Naive thymus-derived CD4-positive, alpha-beta T cell (primary cell): ENCODE data around the gene CDYL2. TPM values are rescaled to one million over a fixed set of nuclear protein-coding genes. Genes with fewer than 3 reads are reported as not detected.
"Not testable (repeated sequence)": the region's sequence is repeated elsewhere in the genome, so short reads cannot be mapped to it uniquely, and the experiment has no call there.

Experiments
- ATAC-seq: fragments of 150-1000 bp; cut with Tn5 transposase; 2 replicates; pipeline ENCODE4 v1.10.0; 2021; ENCODE audit warnings: mild to moderate bottlenecking, moderate library complexity
- CTCF ChIA-PET: fragments of 350-600 bp; sonication (Branson Sonifier 250); formaldehyde crosslinking; loops from one replicate; lab custom pipeline; 2021; ENCODE audit warnings: antibody characterized with exemption; lab: Charles Lee
- POLR2A ChIA-PET: fragments of 350-600 bp; sonication (Branson Sonifier 250); formaldehyde crosslinking; loops from one replicate; lab custom pipeline; 2021; ENCODE audit warnings: antibody characterized with exemption, inconsistent platforms; lab: Charles Lee
- DNase-seq, 9 donors: peaks; one replicate each; pipeline versions ENCODE4 v3.0.0 to v3.0.0-alpha.2; 2020 to 2022; ENCODE audit warnings: mixed read lengths in 1 of 9
- H3K27ac ChIP-seq: one replicate; pipeline ENCODE4 v1.7.0; 2013; ENCODE audit warnings: mild to moderate bottlenecking, low read depth, low read length, moderate library complexity
- H3K27me3 ChIP-seq, 2 donors: one replicate each; pipeline ENCODE4 v1.7.0; 2013; ENCODE audit warnings: low read length in 2 of 2, mild to moderate bottlenecking in 2 of 2, moderate library complexity in 2 of 2; ENCODE audit not compliant: control insufficient read depth in 2 of 2, insufficient read depth in 2 of 2
- H3K36me3 ChIP-seq, 3 experiments: 1 replicate in 2 of 3; 2 replicates in 1 of 3; pipeline ENCODE4 v1.7.0; 2013; ENCODE audit warnings: low read length in 3 of 3, mild to moderate bottlenecking in 3 of 3, moderate library complexity in 1 of 3; ENCODE audit not compliant: insufficient read depth in 3 of 3, control insufficient read depth in 2 of 3
- H3K4me1 ChIP-seq, 2 donors: one replicate each; pipeline ENCODE4 v1.7.0; 2013; ENCODE audit warnings: low read length in 2 of 2, mild to moderate bottlenecking in 2 of 2, moderate library complexity in 1 of 2; ENCODE audit not compliant: control insufficient read depth in 2 of 2, insufficient read depth in 2 of 2
- H3K4me3 ChIP-seq: 2 replicates; pipeline ENCODE4 v1.7.0; 2013; ENCODE audit warnings: mild to moderate bottlenecking, low read length
- H3K9me3 ChIP-seq, 3 experiments: 1 replicate in 2 of 3; 2 replicates in 1 of 3; pipeline ENCODE4 v1.7.0; 2013; ENCODE audit warnings: low read length in 3 of 3; ENCODE audit not compliant: control insufficient read depth in 2 of 3
- H3K27ac Mint-ChIP-seq, 9 donors: one replicate each; pipeline ENCODE4 v1.8.0; 2020 to 2022; ENCODE audit warnings: mixed read lengths in 9 of 9, mild to moderate bottlenecking in 8 of 9, moderate library complexity in 5 of 9, inconsistent platforms in 2 of 9
- H3K27me3 Mint-ChIP-seq, 5 donors: one replicate each; pipeline ENCODE4 v1.8.0; 2021 to 2022; ENCODE audit warnings: mixed read lengths in 5 of 5, mild to moderate bottlenecking in 1 of 5
- H3K36me3 Mint-ChIP-seq, 5 donors: one replicate each; pipeline ENCODE4 v1.8.0; 2020 to 2022; ENCODE audit warnings: mixed read lengths in 5 of 5, mild to moderate bottlenecking in 3 of 5, inconsistent platforms in 1 of 5
- H3K4me1 Mint-ChIP-seq, 7 donors: one replicate each; pipeline ENCODE4 v1.8.0; 2020 to 2022; ENCODE audit warnings: mixed read lengths in 7 of 7, mild to moderate bottlenecking in 3 of 7, inconsistent platforms in 1 of 7
- H3K4me3 Mint-ChIP-seq, 10 donors: one replicate each; pipeline ENCODE4 v1.8.0; 2020 to 2022; ENCODE audit warnings: mild to moderate bottlenecking in 10 of 10, mixed read lengths in 10 of 10, moderate library complexity in 6 of 10, inconsistent platforms in 2 of 10
- H3K9me3 Mint-ChIP-seq, 11 donors: one replicate each; pipeline ENCODE4 v1.8.0; 2020 to 2022; ENCODE audit warnings: mixed read lengths in 11 of 11, mild to moderate bottlenecking in 4 of 11, inconsistent platforms in 1 of 11, moderate library complexity in 1 of 11
- intact Hi-C, 2 donors: fragments of 100-400 bp; cut with micrococcal nuclease; formaldehyde crosslinking; loops; one replicate each; pipeline ENCODE4 v1.15.1; 2023
- polyA plus RNA-seq, 2 donors: library from polyadenylated mRNA; unstranded; fragments of 300-500 nt; fragmentation: Illumina TruSeq; gene quantifications; one replicate each; pipeline ENCODE4 v1.2.3, GENCODE V29; 2021
- total RNA-seq, 6 experiments: library from RNA in 5 of 6; stranded (reverse) in 5 of 6; gene quantifications; 1 replicate in 5 of 6; 2 replicates in 1 of 6; pipeline ENCODE4 v1.2.3 and lab custom pipeline; 2021 to 2026

CDYL2 gene
- total and polyA plus RNA-seq, 7 experiments from 2014 or later, result 0.61 to 71.3 (median 21.0) TPM

DNA sequence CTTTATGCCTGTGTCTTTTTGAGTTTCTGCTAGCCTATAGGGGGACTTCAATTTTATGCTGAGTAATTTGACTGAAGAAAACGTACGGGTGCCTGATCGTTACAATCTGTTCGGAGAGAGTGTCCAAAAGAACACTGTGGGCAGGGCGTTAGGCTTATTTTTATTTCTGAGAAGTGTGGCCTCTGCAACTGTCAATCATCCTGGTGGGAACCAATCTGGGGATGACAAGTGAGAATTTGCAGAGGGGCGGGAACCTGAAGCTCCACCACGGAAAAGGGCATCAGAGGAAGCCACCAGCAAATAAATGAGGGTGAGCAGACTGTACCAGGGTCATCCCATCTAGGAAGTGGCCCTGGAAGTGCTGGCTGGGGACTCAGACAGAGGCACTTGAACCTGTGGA is 12.0 kb upstream of the CDYL2 start:
- H3K27me3 Mint-ChIP-seq, result peaks cover 6 to 19% (median 9%) of the 10 kb centered on the region in 5 donors
- intact Hi-C loops, result no loop called here
- ChIA-PET POLR2A (no interaction called here), CTCF (interaction anchor here (1.0 kb wide), 1 partner anchor 8 kb away, joined by 4 read pairs; no protein-coding TSS in a partner anchor)
- H3K27ac Mint-ChIP-seq, result no peak overlapping the region
- no peak overlapping the region for H3K4me3 Mint-ChIP-seq
- DNase-seq (no peak), ATAC-seq (no peak)
- H3K9me3 Mint-ChIP-seq, result peaks cover 0 to 15% (median 0%) of the 10 kb centered on the region in 11 donors
- H3K36me3 Mint-ChIP-seq, result peaks cover 0 to 8% (median 0%) of the 10 kb centered on the region in 5 donors
- no peaks in the 10 kb centered on the region for H3K36me3 ChIP-seq
- no peaks in the 10 kb centered on the region for H3K27me3 ChIP-seq
- H3K27ac ChIP-seq, result no peak overlapping the region
- H3K4me1 Mint-ChIP-seq, result peaks cover 0 to 2% (median 0%) of the 10 kb centered on the region in 7 donors
- H3K4me3 ChIP-seq, result no peak overlapping the region
- no peaks in the 10 kb centered on the region for H3K9me3 ChIP-seq
- H3K4me1 ChIP-seq, result no peaks in the 10 kb centered on the region

DNA sequence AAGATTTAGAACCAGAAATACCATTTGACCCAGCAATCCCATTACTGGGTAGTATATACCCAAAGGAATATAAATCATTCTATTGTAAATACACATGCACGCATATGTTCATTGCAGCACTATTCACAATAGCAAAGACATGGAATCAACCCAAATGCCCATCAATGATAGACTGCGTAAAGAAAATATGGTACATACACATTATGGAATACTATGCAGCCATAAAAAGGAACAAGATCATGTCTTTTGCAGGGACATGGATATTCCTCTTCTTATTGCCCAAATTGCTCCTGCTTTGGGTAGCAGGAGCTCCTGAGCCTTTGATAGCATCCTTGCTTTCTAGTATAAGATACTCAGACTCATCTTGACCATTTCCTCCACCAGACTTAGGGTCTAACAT is 10.9 kb upstream of the CDYL2 start:
- H3K36me3 ChIP-seq, H3K36me3 Mint-ChIP-seq, H3K27ac Mint-ChIP-seq, intact Hi-C loops, ATAC-seq, H3K4me1 ChIP-seq, H3K4me1 Mint-ChIP-seq, H3K27me3 ChIP-seq, H3K9me3 ChIP-seq, DNase-seq, H3K27ac ChIP-seq, POLR2A ChIA-PET, H3K4me3 Mint-ChIP-seq, H3K4me3 ChIP-seq: not testable (repeated sequence)
- CTCF ChIA-PET, result interaction anchor here (0.6 kb wide), 1 partner anchor 1055 kb away, joined by 3 read pairs; no protein-coding TSS in a partner anchor
- Mint-ChIP-seq H3K27me3 (peaks cover 6 to 14% (median 9%) of the 10 kb centered on the region in 5 donors), H3K9me3 (peaks cover 0 to 19% (median 0%) of the 10 kb centered on the region in 11 donors)

GRCh38 chr16:80812593-80812992 is 8.2 kb upstream of the CDYL2 start:
- CTCF ChIA-PET, result interaction anchor here (2.4 kb wide), 1 partner anchor 287 kb away, joined by 5 read pairs; no protein-coding TSS in a partner anchor
- Mint-ChIP-seq H3K36me3 (peaks cover 0 to 10% (median 0%) of the 10 kb centered on the region in 5 donors), H3K4me1 (peaks cover 0 to 3% (median 0%) of the 10 kb centered on the region in 7 donors), H3K27me3 (peaks cover 0 to 7% (median 5%) of the 10 kb centered on the region in 5 donors), H3K9me3 (peaks cover 0 to 20% (median 0%) of the 10 kb centered on the region in 11 donors), H3K27ac (no peak overlapping the region), H3K4me3 (no peak overlapping the region)
- no peak for ATAC-seq
- H3K9me3 ChIP-seq, result no peaks in the 10 kb centered on the region
- H3K36me3 ChIP-seq, result no peaks in the 10 kb centered on the region
- intact Hi-C loops, result no loop called here
- no peak for DNase-seq
- no peak overlapping the region for H3K27ac ChIP-seq
- H3K4me3 ChIP-seq, result no peak overlapping the region
- no peaks in the 10 kb centered on the region for H3K4me1 ChIP-seq
- POLR2A ChIA-PET, result interaction anchor here (1.0 kb wide), 1 partner anchor 253 kb away, joined by 3 read pairs; no protein-coding TSS in a partner anchor
- H3K27me3 ChIP-seq, result no peaks in the 10 kb centered on the region

DNA sequence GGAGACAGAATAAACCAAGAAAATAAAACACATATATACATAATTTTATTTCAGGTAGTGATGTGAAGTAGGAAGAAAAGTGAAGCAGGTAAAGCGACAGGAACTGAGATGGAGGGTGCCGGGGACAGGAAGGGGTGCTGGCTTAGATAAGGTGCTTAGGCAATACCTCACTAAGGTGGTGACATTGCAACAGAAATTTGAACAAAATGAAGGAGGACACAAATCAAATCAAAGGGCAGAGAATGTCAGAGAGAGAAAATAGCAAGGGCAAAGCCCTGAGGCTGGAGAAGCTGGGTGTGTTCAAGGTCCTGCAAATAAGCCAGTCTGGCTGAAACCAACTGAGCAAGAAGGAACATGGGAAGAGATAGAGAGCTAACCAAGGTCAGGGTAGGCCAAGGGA is 5.0 kb upstream of the CDYL2 start:
- H3K27ac ChIP-seq, result no peak overlapping the region
- no peaks in the 10 kb centered on the region for H3K27me3 ChIP-seq
- Mint-ChIP-seq H3K4me1 (peaks cover 7 to 25% (median 11%) of the 10 kb centered on the region in 7 donors), H3K36me3 (peaks cover 0 to 16% (median 0%) of the 10 kb centered on the region in 5 donors), H3K4me3 (no peak overlapping the region), H3K9me3 (peaks cover 0 to 22% (median 0%) of the 10 kb centered on the region in 11 donors), H3K27me3 (peaks cover 0 to 9% (median 0%) of the 10 kb centered on the region in 5 donors), H3K27ac (no peak overlapping the region)
- no peak overlapping the region for H3K4me3 ChIP-seq
- ATAC-seq (no peak), DNase-seq (no peak)
- no peaks in the 10 kb centered on the region for H3K9me3 ChIP-seq
- peaks cover 0 to 5% of the 10 kb centered on the region in 2 donors for H3K4me1 ChIP-seq
- ChIA-PET CTCF (interaction anchor here (1.1 kb wide), 1 partner anchor 282 kb away, joined by 7 read pairs; no protein-coding TSS in a partner anchor), POLR2A (interaction anchor here (0.8 kb wide), 1 partner anchor 218 kb away, joined by 3 read pairs; no protein-coding TSS in a partner anchor)
- intact Hi-C loops, result loop anchor here (5.0 to 10.0 kb wide), 7 partner anchors 152 to 1205 kb away; partner anchors contain the start of genes C16orf46 (in 2 of the 2), MAF (in 2 of the 2), CENPN (in 1 of the 2) and CMC2 (in 1 of the 2)
- H3K36me3 ChIP-seq, result no peaks in the 10 kb centered on the region

DNA sequence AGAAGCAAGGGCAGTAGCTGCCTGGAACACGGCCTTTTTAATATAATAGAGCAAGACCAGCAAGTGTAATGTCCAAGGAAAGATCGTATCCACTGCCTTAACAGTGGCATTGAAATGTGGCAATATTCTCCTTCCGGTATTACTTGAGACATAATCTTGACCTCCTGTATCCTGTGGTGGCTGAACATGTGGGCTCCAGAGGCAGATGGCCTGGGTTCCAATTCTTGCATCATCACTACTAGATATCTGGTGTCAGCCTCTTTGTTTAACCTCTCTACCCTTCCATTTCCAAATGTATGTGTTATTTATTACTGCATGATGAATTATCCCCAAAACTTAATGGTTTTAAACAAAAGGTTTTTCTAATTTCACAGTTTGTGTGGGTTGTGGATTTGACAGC is 3.5 kb upstream of the CDYL2 start:
- H3K27ac Mint-ChIP-seq, result peak overlapping the region in 1 of 9 donors; percentile 90
- intact Hi-C loops, result loop anchor here (2.0 to 10.0 kb wide), 8 partner anchors 13 to 1203 kb away; partner anchors contain the start of genes C16orf46 (in 2 of the 2), MAF (in 2 of the 2), CENPN (in 1 of the 2) and CMC2 (in 1 of the 2)
- Histone ChIP-seq H3K9me3 (no peaks in the 10 kb centered on the region), H3K4me3 (no peak overlapping the region), H3K36me3 (no peaks in the 10 kb centered on the region), H3K27me3 (no peaks in the 10 kb centered on the region), H3K27ac (no peak overlapping the region), H3K4me1 (peaks cover 0 to 9% of the 10 kb centered on the region in 2 donors)
- CTCF ChIA-PET, result no interaction called here
- peaks cover 0 to 19% (median 0%) of the 10 kb centered on the region in 11 donors for H3K9me3 Mint-ChIP-seq
- peaks cover 0 to 9% (median 0%) of the 10 kb centered on the region in 5 donors for H3K27me3 Mint-ChIP-seq
- peaks cover 11 to 28% (median 12%) of the 10 kb centered on the region in 7 donors for H3K4me1 Mint-ChIP-seq
- POLR2A ChIA-PET, result no interaction called here
- no peak overlapping the region for H3K4me3 Mint-ChIP-seq
- no peak for ATAC-seq
- peaks cover 0 to 18% (median 0%) of the 10 kb centered on the region in 5 donors for H3K36me3 Mint-ChIP-seq
- no peak for DNase-seq

DNA sequence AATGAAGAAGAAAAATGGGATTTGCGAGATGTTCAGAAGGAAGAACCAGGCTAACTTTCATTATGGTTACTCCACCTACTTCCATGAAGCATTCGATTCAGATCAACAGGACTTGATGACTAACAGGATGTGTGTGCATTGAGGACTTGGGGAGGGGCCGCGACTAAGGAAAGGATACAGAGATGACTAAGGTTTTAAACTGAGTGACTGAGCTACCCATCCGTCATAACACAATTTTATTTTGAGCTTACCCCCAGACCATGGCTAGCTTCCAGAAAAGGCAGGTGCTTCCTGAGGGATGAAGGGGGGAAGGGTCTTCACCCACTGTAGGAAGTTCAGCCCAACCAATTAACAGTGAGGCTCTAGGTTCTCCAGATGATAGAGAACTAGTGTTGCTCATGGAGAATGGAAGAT is 2.5 kb upstream of the CDYL2 start:
- ChIA-PET POLR2A (interaction anchor here (0.5 to 1.0 kb wide), 3 partner anchors 38 to 1102 kb away, joined by 3 to 4 read pairs (median 3); no protein-coding TSS in a partner anchor), CTCF (interaction anchor here (0.6 kb wide), 1 partner anchor 279 kb away, joined by 3 read pairs; no protein-coding TSS in a partner anchor)
- Mint-ChIP-seq H3K36me3 (peaks cover 0 to 26% (median 0%) of the 10 kb centered on the region in 5 donors), H3K27me3 (peaks cover 0 to 9% (median 0%) of the 10 kb centered on the region in 5 donors), H3K4me3 (peak overlapping the region in 4 of 10 donors; percentile 1 to 62 (median 38)), H3K27ac (peak overlapping the region in 4 of 9 donors; percentile 11 to 90 (median 34)), H3K4me1 (peaks cover 11 to 37% (median 15%) of the 10 kb centered on the region in 7 donors), H3K9me3 (peaks cover 0 to 18% (median 0%) of the 10 kb centered on the region in 11 donors)
- Histone ChIP-seq H3K27me3 (no peaks in the 10 kb centered on the region), H3K27ac (no peak overlapping the region), H3K36me3 (no peaks in the 10 kb centered on the region), H3K4me3 (no peak overlapping the region), H3K9me3 (no peaks in the 10 kb centered on the region), H3K4me1 (peaks cover 0 to 10% of the 10 kb centered on the region in 2 donors)
- peak in 3 of 9 donors; percentile 11 to 58 (median 12) for DNase-seq
- intact Hi-C loops, result loop anchor here (2.0 to 10.0 kb wide), 8 partner anchors 14 to 1202 kb away; partner anchors contain the start of genes C16orf46 (in 2 of the 2), MAF (in 2 of the 2), CENPN (in 1 of the 2) and CMC2 (in 1 of the 2)
- peak; percentile 57 for ATAC-seq
